SW 1271 (cell line): ENCODE results near the gene IL17B.
A peak's percentile ranks its signal among the peaks of the same experiment; 100 is the strongest.

Experiments used
- DNase-seq, 2 experiments: peaks; one replicate each; lab custom pipeline; 2025; lab: John Stamatoyannopoulos, UW

The IL17B gene

DNA sequence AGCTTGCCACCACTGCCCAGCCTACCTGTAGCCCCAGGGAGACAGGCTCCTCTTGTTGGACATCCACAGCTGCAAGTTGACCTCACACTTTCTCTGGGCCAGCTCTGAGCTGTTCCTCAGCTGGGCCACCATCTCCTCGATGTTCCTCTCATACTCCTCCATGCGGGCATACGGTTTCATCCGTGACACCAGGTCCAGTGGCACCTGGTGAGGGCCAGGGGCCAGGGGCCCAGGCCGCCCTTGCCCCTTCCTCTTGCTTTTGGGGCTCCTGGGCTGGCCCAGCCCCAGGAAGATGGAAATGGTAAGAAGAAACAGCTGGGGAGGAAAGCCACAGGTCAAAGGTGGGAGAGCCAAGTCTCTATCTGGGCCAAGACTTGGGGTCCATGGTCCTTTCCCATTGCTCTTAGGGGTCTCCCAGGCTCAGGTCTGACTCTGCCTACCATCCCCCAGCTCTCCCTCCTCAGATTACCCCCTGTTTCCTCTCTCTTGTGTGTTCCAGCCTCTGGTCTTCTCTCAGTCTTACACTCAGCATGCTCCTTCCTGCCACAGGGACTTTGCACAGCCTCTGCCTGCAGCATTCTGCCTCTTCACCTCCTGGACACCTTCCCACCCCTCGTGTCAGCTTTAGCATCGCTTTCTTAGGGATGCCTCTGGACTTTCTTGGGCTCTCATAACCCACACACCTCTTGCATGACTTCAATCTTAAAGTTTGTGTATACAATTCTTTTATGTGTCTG is 2.2 kb downstream of the IL17B start:
- no peak for DNase-seq

DNA sequence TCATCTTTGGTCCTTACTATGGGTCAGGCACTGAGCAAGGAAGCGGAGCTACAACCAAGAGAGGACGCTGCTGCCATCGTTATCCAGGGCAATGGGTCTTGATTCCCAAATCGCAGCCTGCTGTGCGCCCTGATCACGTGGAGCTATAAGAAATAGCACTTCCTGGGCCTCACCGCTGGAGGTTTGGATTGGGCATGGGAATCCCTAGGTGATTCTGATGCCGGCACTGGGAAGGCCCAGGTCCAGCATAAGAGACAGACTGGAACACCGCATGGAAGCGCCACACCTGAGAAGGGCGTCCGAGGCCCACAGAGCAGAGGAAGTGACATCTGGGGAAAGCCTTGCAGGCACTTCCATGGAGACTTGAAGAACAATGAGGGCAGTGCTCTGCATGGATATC is 3.0 kb downstream of the IL17B start:
- DNase-seq: no peak

DNA sequence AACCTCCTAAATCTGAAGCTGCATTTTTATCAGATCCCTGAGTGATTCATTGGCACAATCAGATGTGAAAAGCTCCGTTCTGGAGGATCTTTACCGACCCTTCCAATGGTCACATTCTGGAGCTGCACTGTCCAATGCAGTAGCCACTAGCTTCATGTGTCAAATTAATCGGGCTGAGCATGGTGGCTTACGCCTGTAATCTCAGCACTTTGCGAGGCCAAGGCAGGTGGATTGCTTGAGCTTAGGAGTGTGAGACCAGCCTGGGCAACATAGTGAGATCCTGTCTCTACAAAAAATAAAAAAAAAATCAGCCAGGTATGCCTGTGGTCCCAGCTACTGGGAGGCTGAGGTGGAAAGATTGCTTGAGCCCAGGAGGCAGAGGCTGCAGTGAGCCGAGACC is 3.7 kb downstream of the IL17B start:
- DNase-seq: no peak

DNA sequence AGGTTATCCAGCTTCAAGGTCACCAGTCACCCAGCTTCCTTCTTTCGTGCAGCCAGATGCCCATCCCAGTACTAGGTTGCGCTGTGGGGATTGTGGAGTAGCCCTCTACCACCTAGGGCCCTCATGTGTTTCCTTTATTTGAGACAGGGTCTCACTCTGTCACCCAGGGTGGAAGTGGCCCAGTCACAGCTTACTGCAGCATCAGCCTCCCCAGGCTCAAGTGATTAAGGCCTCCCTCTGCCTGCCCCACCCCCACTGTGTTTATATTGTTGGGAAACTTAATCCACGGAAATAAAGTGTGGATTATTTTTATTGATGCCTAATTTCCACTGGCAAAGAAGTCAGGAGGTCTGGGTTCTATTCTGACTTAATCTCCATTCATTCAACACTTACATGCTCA is 4.3 kb downstream of the IL17B start:
- no peak for DNase-seq

DNA sequence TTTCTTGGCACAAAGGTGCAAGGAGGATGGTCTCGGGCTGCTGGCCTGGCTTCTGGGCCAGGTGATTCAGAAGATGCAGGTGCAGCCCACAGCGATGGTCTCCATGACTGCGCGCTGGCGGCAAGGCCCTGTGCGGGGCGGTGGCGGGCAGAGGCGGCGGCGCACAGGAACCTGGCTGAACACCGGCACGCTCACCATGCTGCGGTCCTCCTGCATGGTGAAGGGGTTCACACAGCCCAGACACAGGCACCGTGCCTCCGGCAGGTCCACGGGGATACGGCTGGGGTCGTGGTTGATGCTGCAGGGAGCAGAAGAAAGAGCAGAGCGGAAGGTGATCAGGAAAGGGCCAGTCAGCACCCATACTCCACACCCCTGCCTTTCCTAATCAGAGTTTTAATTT is 4.8 kb downstream of the IL17B start:
- no peak for DNase-seq

DNA sequence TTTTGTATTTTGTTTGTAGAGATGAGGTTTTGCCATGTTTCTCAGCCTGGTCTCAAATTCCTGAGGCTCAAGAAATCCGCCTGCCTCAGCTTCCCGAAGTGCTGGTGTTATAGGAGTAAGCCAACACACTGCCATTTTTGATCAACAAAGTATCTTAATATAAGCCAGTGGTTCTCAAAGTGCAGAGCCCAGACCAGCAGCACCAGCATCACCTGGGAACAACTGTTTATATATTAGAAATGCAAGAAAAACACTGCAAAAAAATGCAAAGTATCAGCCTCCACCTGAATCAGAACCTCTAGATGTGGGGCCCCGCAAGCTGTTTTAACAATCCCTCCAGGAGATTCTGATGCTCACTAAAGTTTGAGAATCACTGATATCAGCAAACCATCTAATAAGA is 6.2 kb downstream of the IL17B start:
- no peak for DNase-seq

DNA sequence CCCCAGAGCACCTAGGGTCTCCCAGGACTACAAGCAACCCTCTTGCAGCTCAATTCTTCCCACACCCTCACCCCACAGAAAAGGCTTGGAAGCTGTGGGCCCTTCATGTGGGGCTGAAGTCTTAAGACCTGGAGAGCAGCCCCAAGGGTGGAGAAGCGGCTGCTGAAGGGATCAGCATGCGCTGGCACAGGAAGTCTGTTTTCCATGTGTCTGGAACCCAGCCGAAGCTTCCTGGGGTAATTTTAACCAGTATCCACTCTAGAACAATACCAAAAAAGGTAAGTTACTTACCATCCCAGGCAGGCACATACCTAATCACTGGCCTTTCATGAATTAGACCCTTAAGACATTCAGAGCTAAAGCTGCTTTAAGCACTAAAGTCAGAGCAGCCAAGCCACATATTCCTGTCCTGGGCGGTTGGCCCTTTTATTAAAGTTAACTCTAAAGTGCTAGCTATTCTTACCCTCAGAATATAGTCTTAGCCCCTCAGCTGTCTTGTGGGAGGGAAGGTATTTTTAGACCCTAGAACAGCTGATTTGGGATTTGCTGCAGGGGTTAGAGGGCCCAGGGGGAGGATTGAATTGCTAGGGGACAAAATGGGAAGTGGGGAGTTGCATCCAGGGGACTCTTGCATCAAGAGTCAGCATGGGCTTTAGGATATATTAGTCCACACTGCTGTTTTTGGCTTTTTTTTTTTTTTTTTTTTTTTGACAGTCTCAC is 6.9 kb downstream of the IL17B start:
- no peak for DNase-seq

DNA sequence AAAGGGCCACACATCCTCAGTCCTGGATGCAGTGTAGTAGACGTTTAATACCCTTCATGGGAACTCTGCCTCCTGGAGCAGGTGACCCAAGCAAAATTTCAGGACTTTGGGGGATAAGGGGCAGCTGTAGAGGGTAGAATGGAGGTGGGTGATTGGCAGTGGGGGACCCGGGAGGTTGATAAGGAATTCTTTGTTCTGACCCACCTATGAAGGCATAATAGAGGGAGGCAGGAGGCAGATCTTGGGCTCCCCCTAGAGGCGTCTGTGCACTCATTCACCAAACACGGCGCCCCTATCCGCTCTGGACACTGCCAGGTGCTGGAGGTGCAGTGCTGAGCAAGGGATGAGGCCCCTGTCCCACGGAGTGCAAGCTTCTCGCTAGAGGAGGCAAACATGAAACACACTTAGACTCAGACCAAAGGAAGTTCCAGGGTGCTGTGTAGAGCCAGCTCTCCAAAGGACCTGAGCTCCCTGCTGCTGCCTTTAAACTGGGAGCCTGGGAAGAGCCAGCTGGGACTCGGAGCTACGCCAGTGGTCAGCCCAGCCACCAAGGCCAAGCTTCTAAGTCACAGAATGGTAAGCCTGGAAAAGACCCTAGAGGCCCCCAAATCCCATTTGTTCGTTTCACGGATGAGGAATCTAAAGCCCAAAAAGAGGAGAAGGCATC is 7.7 kb downstream of the IL17B start:
- peak in 1 of 2 experiments; percentile 47 for DNase-seq

DNA sequence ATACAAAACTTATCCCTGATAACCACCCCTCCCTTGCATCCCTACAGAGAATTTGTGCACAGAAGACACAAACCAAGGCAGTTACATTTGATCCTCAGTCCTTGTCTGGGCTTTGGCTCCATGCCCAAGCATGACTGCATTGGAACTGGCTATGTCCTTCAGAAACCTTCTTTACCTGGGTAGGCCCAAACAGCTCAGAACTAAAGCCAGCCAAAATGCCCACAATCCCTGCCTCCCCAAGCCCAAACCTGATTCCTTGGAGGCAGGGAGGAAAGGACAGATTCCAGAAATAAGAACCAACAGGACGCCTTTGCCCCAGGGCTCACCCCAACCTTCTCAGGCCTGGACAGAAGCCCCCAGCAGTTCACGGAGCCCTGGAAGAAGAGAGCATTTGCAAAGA is 8.2 kb downstream of the IL17B start:
- DNase-seq: no peak

DNA sequence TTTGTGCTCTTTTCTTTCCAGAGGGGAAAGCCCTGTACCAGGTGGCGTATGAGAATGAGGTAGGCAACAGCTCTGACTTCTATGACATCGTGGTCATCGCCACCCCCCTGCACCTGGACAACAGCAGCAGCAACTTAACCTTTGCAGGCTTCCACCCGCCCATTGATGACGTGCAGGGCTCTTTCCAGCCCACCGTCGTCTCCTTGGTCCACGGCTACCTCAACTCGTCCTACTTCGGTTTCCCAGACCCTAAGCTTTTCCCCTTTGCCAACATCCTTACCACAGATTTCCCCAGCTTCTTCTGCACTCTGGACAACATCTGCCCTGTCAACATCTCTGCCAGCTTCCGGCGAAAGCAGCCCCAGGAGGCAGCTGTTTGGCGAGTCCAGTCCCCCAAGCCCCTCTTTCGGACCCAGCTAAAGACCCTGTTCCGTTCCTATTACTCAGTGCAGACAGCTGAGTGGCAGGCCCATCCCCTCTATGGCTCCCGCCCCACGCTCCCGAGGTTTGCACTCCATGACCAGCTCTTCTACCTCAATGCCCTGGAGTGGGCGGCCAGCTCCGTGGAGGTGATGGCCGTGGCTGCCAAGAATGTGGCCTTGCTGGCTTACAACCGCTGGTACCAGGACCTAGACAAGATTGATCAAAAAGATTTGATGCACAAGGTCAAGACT is 11.0 kb downstream of the IL17B start:
- no peak for DNase-seq

DNA sequence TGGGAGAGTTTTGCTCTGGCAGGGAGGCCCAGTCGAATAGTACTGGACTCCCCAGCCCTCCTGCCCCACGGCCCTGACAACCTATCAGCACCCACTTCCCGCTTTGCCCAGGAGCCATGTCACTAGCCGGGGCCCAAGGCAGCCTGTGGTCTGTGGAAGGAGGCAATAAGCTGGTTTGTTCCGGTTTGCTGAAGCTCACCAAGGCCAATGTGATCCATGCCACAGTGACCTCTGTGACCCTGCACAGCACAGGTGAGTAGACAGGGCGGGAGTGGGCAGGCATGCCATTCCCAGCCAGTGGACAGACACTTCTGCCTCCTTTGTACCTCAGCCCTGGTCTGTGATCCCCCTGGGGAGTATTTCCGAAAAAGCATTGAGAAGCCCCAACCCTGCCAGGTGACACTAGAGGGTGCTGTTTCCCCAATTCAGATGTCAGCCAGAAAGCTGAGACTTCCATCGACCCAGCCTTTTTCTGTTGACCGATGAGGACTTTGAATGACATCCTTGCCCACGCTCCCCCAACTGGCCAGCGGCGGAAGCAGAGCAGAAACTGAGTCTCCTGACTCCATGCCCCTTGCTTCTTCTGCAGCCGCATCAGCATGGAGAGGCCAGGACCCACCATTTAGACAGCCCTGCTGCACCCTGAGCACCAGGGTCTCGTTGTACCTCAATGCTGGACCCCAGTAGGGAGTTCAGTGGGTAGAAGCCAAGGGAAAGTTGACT is 11.7 kb downstream of the IL17B start:
- DNase-seq: peak; percentile 53 to 77

DNA sequence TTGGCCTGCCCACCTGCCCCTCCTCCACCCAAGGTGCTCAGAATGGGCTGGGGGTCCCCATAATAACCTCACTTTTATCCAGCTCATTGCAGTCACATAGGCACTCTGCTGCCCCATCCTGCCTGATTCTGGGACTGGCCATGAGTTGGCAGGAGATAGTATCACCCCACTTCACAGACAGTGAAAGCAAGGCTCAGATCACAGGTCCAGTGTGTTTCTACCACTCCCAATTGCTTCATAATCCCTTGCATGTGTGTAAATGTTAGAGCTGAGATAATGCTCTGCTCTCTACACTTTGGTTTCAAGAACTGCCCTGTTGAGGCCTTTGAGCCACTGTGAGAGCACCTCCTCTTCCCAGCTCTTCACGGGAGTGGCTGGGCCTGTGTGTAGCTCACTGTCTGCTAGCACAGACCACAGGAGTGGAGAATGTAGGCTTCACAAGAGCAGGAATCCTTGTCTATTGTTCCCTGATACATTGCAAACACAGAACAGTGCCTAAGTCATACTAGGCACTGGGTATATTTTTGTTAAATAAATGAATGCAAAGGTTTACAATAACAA is 12.8 kb downstream of the IL17B start:
- DNase-seq: no peak

DNA sequence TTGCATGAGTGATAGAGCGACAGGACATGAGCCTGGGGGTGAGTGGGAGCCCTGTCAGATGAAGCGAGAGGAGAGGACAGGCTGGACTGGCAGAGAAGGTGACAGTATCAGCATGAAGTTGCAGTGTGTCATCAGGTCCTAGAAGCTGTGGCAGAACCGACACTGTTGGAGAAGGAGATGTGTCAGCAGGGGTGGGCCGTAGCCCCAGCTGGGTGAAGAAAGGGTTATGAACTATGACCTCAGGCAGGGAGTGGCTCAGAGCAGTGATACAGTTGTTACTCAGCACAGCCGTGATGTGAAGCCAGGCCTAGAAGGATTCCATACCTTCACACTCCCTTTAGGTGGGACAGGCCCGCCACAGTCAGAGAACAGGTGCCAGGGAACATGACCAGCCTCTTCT is 13.7 kb downstream of the IL17B start:
- no peak for DNase-seq

DNA sequence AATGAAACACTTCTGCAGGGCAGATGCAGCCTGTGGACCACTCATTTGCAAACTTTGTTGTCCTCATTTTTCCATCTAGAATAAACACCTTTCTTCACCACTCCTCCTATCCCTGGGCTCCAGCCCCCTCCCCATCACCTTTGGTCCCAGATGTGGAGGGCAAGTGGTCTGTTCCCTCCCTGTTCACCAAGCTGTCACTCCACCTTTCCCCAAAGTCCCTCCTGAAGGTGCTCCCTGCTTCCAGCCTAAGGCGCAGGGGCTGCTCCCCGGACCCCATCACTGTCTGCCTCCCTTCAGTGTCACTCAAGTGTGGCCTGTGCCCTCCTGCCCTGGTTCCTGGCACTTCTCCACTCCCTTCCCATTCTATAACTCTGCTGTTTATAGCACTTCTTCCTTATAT is 14.4 kb downstream of the IL17B start:
- no peak for DNase-seq

DNA sequence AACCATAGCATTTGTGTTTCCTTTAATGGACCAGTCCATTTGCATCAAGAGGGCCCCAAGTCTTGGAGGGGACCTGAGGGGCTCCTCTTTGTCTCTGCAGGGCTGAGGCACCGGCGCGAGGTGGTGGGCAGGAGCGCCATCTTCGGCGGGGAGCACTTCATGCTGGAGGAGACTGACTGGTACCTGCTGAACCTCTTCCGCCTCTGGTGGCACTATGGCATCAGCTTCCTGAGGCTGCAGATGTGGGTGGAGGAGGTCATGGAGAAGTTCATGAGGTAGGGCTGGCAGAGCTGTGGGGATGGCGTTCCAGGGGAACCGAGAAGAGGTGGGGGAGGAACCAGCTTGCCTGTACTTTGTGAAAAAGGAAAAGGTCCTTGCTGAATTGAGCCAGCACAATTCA is 15.2 kb downstream of the IL17B start:
- DNase-seq: no peak

DNA sequence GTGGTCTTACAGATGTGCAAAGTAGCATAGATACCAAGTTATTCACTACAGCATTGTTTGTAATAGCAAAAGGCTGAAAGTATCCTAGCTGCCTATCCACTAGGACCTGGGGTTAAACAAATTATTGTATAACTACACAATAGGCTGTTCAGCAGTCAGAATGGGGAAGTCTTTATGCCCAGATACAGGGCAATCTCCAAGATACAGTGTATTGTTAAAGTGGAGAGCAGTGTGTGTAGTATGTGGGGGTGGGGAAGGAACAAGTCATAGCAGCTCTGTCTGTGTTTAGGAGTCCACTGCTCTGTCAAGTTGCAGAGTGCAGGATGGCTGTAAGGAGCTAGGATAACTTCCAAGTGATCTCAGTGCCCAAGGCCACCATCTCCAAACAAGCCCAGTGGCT is 15.7 kb downstream of the IL17B start:
- no peak for DNase-seq

DNA sequence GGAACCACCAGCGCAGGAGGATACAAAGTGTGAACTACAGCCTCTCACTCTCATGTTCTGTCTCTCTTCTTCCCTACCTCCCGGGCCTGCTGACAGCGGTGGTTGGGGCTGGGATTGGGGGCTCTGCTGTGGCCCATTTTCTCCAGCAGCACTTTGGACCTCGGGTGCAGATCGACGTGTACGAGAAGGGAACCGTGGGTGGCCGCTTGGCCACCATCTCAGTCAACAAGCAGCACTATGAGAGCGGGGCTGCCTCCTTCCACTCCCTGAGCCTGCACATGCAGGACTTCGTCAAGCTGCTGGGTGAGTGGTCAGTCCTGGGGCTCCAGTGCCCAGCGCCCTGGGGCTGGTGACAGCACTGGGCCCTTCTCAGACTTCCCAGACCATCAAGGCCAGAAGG is 16.6 kb downstream of the IL17B start:
- no peak for DNase-seq

DNA sequence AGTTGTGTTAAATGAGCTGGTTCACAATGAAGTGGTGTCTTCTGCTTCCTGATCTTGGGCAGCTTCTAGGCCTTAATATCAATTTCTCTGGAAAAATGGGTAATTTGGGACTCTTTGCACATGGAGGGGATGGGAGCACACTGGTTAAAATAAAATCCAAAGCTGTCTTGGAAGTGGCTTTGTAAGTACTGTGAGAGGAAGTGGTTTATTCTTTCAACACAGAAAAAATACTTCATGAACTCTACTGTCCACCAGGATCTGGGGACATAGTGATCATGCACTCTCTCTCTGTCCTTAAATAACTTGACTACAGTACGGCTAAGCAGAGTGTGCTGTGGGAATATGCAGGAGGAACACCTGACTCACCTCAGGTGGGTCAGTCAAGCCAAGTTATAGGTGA is 18.8 kb downstream of the IL17B start:
- DNase-seq: no peak

DNA sequence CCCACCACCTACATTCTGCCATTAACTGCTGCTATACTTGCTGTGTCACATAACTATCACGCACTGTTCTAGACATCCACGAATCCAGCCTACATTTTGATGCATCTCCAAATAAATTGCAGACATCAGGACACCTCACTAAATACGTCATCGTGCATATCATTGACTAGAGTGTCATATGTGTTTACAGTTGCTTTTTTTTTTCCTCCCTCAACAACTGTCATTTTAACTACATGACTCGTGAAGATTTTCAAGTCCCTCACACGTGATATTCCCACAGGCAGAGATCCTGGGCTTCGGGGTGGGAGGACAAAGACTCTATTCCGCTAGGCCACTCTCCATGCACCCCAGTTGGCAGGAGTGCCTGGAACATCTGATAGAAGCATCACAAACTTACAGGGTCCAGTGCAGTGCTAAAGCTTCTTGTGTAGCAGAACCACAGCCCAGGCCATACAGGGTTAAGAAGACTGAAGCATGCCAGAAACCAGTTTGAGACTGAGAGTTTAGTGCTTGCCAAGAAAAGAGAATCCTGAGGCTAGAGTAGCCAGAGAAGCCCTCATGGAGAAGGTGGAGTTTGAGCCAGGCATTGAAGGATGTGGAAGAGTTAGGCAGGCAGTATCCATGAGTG is 20.1 kb downstream of the IL17B start:
- no peak for DNase-seq

DNA sequence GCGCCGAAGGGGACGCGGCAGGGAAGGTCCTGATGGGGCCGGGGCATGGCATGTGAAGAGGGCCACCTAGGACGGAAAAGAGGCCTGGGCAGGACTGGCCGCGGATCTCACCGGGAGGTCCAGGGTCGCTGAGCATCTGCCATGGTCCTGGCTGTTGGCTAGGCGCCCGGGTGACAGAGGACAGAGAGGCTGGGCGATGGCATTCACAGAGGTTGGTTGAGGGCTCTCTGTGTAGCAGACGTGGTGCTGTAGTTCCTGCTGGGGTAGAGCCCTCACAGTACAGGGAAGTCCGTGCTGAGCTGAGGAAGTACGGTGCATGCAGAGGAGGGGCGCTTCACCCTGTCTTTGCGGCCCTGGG is 20.8 kb downstream of the IL17B start:
- no peak for DNase-seq
